HG02642 (cell line): Measurements from ENCODE around the gene KCNK13.
"Not testable (repeated sequence)": the region's sequence is repeated elsewhere in the genome, so short reads cannot be mapped to it uniquely, and the experiment has no call there.

Source experiments
- ATAC-seq: cut with Tn5 transposase; IDR thresholded peaks from one replicate; pipeline ENCODE4 v1.9.1; 2021; ENCODE audit warnings: mild to moderate bottlenecking; ENCODE audit not compliant: unreplicated experiment, poor library complexity

The KCNK13 gene

GRCh38 chr14:90184571-90185266 lies 122.9 kb downstream of the KCNK13 start:
- no peak for ATAC-seq

- no peak for ATAC-seq
These were observed 126.8 kb downstream of the KCNK13 start for GRCh38 chr14:90188588-90188987.

- no peak for ATAC-seq
These were observed 129.4 kb downstream of the KCNK13 start for GRCh38 chr14:90191154-90191553.

GRCh38 chr14:90191585-90191984 lies 129.8 kb downstream of the KCNK13 start:
- ATAC-seq: no peak

- ATAC-seq: no peak
These were observed 132.1 kb downstream of the KCNK13 start for GRCh38 chr14:90193925-90194324.

- ATAC-seq: no peak
These were observed 132.9 kb downstream of the KCNK13 start for GRCh38 chr14:90194706-90195105.

- no peak for ATAC-seq
These were observed 136.8 kb downstream of the KCNK13 start for GRCh38 chr14:90198541-90199060.

GRCh38 chr14:90200546-90200945 lies 138.8 kb downstream of the KCNK13 start:
- not testable (repeated sequence) for ATAC-seq

- ATAC-seq: no peak
These were observed 139.6 kb downstream of the KCNK13 start for GRCh38 chr14:90201344-90201743.

- ATAC-seq: no peak
These were observed 142.7 kb downstream of the KCNK13 start for GRCh38 chr14:90204516-90204915.

- ATAC-seq: no peak
These were observed 151.4 kb downstream of the KCNK13 start for GRCh38 chr14:90213099-90213748.

- ATAC-seq: no peak
These were observed 166.7 kb downstream of the KCNK13 start for GRCh38 chr14:90228478-90228877.

- not testable (repeated sequence) for ATAC-seq
These were observed 168.1 kb downstream of the KCNK13 start for GRCh38 chr14:90229942-90230341.
